ENCODE measurements around the gene AFF2. TPM values are rescaled to one million over a fixed set of nuclear protein-coding genes. Genes with fewer than 3 reads are reported as not detected.

AFF2 gene
- polyA plus RNA-seq, 1 of the 3 experiments (the other 2 are of a cell fraction): not detected

DNA sequence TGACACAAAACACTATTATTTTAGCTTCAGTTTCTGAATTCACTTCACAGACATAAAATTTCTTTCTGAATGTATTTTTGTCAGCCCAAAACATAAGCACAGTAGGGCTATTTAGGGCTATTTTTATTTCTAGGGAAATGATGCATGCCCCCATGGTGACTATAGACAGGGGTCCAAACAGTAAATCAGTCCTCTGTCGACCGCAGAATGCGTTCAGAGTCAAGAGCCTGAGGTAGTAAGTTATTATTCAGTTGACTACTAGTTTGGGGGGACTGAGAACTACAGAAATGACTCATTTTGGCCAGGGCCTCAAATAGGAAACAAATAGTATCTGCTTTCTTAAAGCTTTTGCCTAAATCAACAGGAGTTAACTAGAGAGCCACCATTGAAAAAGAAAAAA is 414.4 kb downstream of the AFF2 start:
- ChIA-PET CTCF (no interaction called here), POLR2A (no interaction called here)
- no peak for DNase-seq
- Histone ChIP-seq H3K36me3 (replicated peaks in 1 of 2; ENCODE audit: control insufficient read depth in 1 of 2, insufficient read depth in 2 of 2, low read length in 1 of 2) (no peaks in the 10 kb centered on the region), H3K27me3 (ENCODE audit: insufficient read depth) (no peaks in the 10 kb centered on the region), H2AFZ (ENCODE audit: low read depth) (no peak overlapping the region), H3F3A (replicated peaks; ENCODE audit: insufficient read depth) (no peaks in the 10 kb centered on the region), H3K9me3 (no peaks in the 10 kb centered on the region), H3K9me2 (no peaks in the 10 kb centered on the region), H3K4me1 (ENCODE audit: control insufficient read depth in 1 of 2, insufficient read depth in 2 of 2, low read depth in 1 of 2, low read length in 1 of 2) (no peaks in the 10 kb centered on the region), H3K79me2 (ENCODE audit: insufficient read depth) (no peaks in the 10 kb centered on the region), H4K20me1 (ENCODE audit: insufficient read depth) (no peaks in the 10 kb centered on the region), H3K9ac (no peak overlapping the region), H3K27ac (ENCODE audit: low read depth in 2 of 2, low read length in 1 of 2) (no peak overlapping the region), H3K4me2 (no peak overlapping the region), H3K4me3 (ENCODE audit: low read depth in 2 of 2, low read length in 1 of 2) (no peak overlapping the region)
- WGBS (ENCODE audit: low lambda C conversion rate): 0% methylated on average over 3 of the region's 3 CpGs
- TF ChIP-seq RAD21 (IDR thresholded peaks at IDR 0.05; ENCODE audit: low read length): no peak
- TF ChIP-seq MEF2A (IDR thresholded peaks at IDR 0.05; ENCODE audit: borderline replicate concordance, low read depth): no peak

- Histone ChIP-seq H3K4me3 (ENCODE audit: low read depth in 2 of 2, low read length in 1 of 2) (no peak overlapping the region), H4K20me1 (ENCODE audit: insufficient read depth) (no peaks in the 10 kb centered on the region), H3F3A (replicated peaks; ENCODE audit: insufficient read depth) (no peaks in the 10 kb centered on the region), H3K27me3 (ENCODE audit: insufficient read depth) (no peaks in the 10 kb centered on the region), H3K27ac (ENCODE audit: low read depth in 2 of 2, low read length in 1 of 2) (no peak overlapping the region), H3K4me2 (no peak overlapping the region), H2AFZ (ENCODE audit: low read depth) (no peak overlapping the region), H3K9me2 (no peaks in the 10 kb centered on the region), H3K9ac (no peak overlapping the region), H3K4me1 (ENCODE audit: control insufficient read depth in 1 of 2, insufficient read depth in 2 of 2, low read depth in 1 of 2, low read length in 1 of 2) (no peaks in the 10 kb centered on the region), H3K9me3 (no peaks in the 10 kb centered on the region), H3K79me2 (ENCODE audit: insufficient read depth) (no peaks in the 10 kb centered on the region), H3K36me3 (replicated peaks in 1 of 2; ENCODE audit: control insufficient read depth in 1 of 2, insufficient read depth in 2 of 2, low read length in 1 of 2) (no peaks in the 10 kb centered on the region)
- WGBS (ENCODE audit: low lambda C conversion rate): 3% methylated on average over 5 of the region's 5 CpGs
- ChIA-PET CTCF (no interaction called here), POLR2A (no interaction called here)
- TF ChIP-seq EP300 (IDR thresholded peaks at IDR 0.05; ENCODE audit: borderline replicate concordance in 1 of 2, low read depth in 1 of 2, low read length in 1 of 2): no peak
- no peak for TF ChIP-seq TCF12 (IDR thresholded peaks at IDR 0.05)
- TF ChIP-seq EZH2phosphoT487 (IDR thresholded peaks at IDR 0.05; ENCODE audit: borderline replicate concordance, low read depth): no peak
- TF ChIP-seq MEF2A (IDR thresholded peaks at IDR 0.05; ENCODE audit: borderline replicate concordance, low read depth): no peak
- TF ChIP-seq RFX5 (IDR thresholded peaks at IDR 0.05; ENCODE audit: low read length): no peak
- TF ChIP-seq FOSL2 (IDR thresholded peaks at IDR 0.05; ENCODE audit: borderline replicate concordance, low read depth): no peak
- TF ChIP-seq USF2 (IDR thresholded peaks at IDR 0.05; ENCODE audit: borderline replicate concordance, low read depth, low read length): no peak
- TF ChIP-seq MXI1 (IDR thresholded peaks at IDR 0.05; ENCODE audit: low read depth, low read length): no peak
- TF ChIP-seq TAF1 (IDR thresholded peaks at IDR 0.05; ENCODE audit: borderline replicate concordance, low read depth, low read length): no peak
- TF ChIP-seq, protein P1, sequence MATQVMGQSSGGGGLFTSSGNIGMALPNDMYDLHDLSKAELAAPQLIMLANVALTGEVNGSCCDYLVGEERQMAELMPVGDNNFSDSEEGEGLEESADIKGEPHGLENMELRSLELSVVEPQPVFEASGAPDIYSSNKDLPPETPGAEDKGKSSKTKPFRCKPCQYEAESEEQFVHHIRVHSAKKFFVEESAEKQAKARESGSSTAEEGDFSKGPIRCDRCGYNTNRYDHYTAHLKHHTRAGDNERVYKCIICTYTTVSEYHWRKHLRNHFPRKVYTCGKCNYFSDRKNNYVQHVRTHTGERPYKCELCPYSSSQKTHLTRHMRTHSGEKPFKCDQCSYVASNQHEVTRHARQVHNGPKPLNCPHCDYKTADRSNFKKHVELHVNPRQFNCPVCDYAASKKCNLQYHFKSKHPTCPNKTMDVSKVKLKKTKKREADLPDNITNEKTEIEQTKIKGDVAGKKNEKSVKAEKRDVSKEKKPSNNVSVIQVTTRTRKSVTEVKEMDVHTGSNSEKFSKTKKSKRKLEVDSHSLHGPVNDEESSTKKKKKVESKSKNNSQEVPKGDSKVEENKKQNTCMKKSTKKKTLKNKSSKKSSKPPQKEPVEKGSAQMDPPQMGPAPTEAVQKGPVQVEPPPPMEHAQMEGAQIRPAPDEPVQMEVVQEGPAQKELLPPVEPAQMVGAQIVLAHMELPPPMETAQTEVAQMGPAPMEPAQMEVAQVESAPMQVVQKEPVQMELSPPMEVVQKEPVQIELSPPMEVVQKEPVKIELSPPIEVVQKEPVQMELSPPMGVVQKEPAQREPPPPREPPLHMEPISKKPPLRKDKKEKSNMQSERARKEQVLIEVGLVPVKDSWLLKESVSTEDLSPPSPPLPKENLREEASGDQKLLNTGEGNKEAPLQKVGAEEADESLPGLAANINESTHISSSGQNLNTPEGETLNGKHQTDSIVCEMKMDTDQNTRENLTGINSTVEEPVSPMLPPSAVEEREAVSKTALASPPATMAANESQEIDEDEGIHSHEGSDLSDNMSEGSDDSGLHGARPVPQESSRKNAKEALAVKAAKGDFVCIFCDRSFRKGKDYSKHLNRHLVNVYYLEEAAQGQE (IDR thresholded peaks at IDR 0.05; ENCODE audit: low read depth, low read length): no peak
- TF ChIP-seq NFIC (IDR thresholded peaks at IDR 0.05; ENCODE audit: borderline replicate concordance): no peak
- TF ChIP-seq MAX (IDR thresholded peaks at IDR 0.05; ENCODE audit: low read depth): no peak
- TF ChIP-seq TEAD4 (IDR thresholded peaks at IDR 0.05; ENCODE audit: borderline replicate concordance, insufficient read depth): no peak
- TF ChIP-seq FOXJ3 (CRISPR knock-in tag; IDR thresholded peaks at IDR 0.05): no peak
- DNase-seq: no peak
Observed at GRCh38 chrX:148915474-148915873, 415.1 kb downstream of the AFF2 start.

Data from SK-N-SH (cell line).